Measurements from ENCODE around the gene LGMN. TPM values are rescaled to one million over a fixed set of nuclear protein-coding genes. Genes with fewer than 3 reads are reported as not detected.

LGMN gene
- total and polyA plus RNA-seq, 2 experiments from 2014 or later, result 130 to 169 TPM

GRCh38 chr14:92710001-92710341, 38.5 kb downstream of the LGMN start:
- Histone ChIP-seq H3K79me2 (no peaks in the 10 kb centered on the region), H4K20me1 (ENCODE audit: insufficient read depth, poor library complexity, severe bottlenecking) (no peaks in the 10 kb centered on the region), H3K36me3 (replicated peaks; ENCODE audit: insufficient read depth, low read depth) (no peaks in the 10 kb centered on the region), H3K9me2 (replicated peaks; ENCODE audit: insufficient read depth) (no peaks in the 10 kb centered on the region), H3K27ac (no peak overlapping the region), H3K4me2 (no peak overlapping the region), H3K27me3 (no peaks in the 10 kb centered on the region), H3K4me3 (no peak overlapping the region), H3K4me1 (ENCODE audit: insufficient read depth) (no peaks in the 10 kb centered on the region), H2AFZ (no peak overlapping the region), H3K9me3 (ENCODE audit: low read depth) (no peaks in the 10 kb centered on the region)
- WGBS (ENCODE audit: low lambda C conversion rate, missing lambda C conversion rate), result 96% methylated on average over 5 of the region's 5 CpGs
- no peak for DNase-seq (ENCODE audit: low spot score)
- TF ChIP-seq CTCF (IDR thresholded peaks at IDR 0.05; ENCODE audit: poor library complexity) (no peak), EZH2phosphoT487 (IDR thresholded peaks at IDR 0.05; ENCODE audit: low read depth, severe bottlenecking, unreplicated experiment) (no peak), EZH2 (IDR thresholded peaks at IDR 0.05; ENCODE audit: borderline replicate concordance) (no peak)

DNA sequence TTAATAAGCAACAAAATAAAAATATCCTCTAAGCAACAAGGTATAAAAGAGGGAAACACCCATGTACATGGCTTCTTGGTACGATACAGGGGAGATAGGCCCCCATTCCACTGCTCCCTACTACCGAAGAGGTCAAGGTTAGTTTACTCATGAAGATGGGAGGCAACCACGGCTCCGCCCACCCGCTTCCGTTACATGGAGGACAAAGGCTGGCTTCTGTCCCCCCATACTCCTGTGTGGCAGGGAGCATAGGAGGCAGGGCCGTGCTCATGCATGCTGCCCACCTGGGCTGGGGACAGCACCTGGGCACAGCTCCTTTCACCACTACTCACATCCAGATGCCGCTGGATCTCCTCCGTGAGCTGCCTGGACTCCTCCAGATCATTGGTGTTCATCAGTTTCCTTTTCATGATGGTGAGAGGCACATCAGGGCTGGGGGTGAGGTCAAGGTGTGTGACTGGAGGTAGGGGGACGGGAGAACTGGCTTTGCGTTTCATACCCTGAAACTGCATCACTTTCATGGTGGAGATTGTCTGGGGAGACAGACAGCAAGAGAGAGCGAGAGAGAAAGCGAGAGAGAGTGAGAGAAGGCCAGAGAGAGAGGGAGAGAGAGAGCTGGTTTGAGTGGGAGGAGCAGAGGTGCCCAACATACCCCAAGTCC, 39.0 kb downstream of the LGMN start:
- Histone ChIP-seq H3K79me2 (no peaks in the 10 kb centered on the region), H3K27ac (no peak overlapping the region), H2AFZ (no peak overlapping the region), H3K4me1 (ENCODE audit: insufficient read depth) (no peaks in the 10 kb centered on the region), H3K9me3 (ENCODE audit: low read depth) (no peaks in the 10 kb centered on the region), H3K27me3 (no peaks in the 10 kb centered on the region), H3K9me2 (replicated peaks; ENCODE audit: insufficient read depth) (no peaks in the 10 kb centered on the region), H3K4me3 (no peak overlapping the region), H4K20me1 (ENCODE audit: insufficient read depth, poor library complexity, severe bottlenecking) (no peaks in the 10 kb centered on the region), H3K4me2 (no peak overlapping the region), H3K36me3 (replicated peaks; ENCODE audit: insufficient read depth, low read depth) (no peaks in the 10 kb centered on the region)
- no peak for DNase-seq (ENCODE audit: low spot score)
- TF ChIP-seq EZH2phosphoT487 (IDR thresholded peaks at IDR 0.05; ENCODE audit: low read depth, severe bottlenecking, unreplicated experiment) (no peak), EZH2 (IDR thresholded peaks at IDR 0.05; ENCODE audit: borderline replicate concordance) (no peak), CTCF (IDR thresholded peaks at IDR 0.05; ENCODE audit: poor library complexity) (no peak)
- WGBS (ENCODE audit: low lambda C conversion rate, missing lambda C conversion rate), result 95% methylated on average over 13 of the region's 13 CpGs

GRCh38 chr14:92706386-92706785, 42.0 kb downstream of the LGMN start:
- no peaks in the 10 kb centered on the region for H3K9me2 ChIP-seq (replicated peaks; ENCODE audit: insufficient read depth)
- WGBS (ENCODE audit: low lambda C conversion rate, missing lambda C conversion rate), result 96% methylated on average over 15 of the region's 15 CpGs
- H2AFZ ChIP-seq, result no peak overlapping the region
- H3K9me3 ChIP-seq (ENCODE audit: low read depth), result no peaks in the 10 kb centered on the region
- no peak for TF ChIP-seq EZH2 (IDR thresholded peaks at IDR 0.05; ENCODE audit: borderline replicate concordance)
- TF ChIP-seq CTCF (IDR thresholded peaks at IDR 0.05; ENCODE audit: poor library complexity), result no peak
- TF ChIP-seq EZH2phosphoT487 (IDR thresholded peaks at IDR 0.05; ENCODE audit: low read depth, severe bottlenecking, unreplicated experiment), result no peak
- no peaks in the 10 kb centered on the region for H3K36me3 ChIP-seq (replicated peaks; ENCODE audit: insufficient read depth, low read depth)
- no peak for DNase-seq (ENCODE audit: low spot score)
- H3K27ac ChIP-seq, result no peak overlapping the region
- no peak overlapping the region for H3K4me3 ChIP-seq
- H3K79me2 ChIP-seq, result no peaks in the 10 kb centered on the region
- no peaks in the 10 kb centered on the region for H3K4me1 ChIP-seq (ENCODE audit: insufficient read depth)
- no peaks in the 10 kb centered on the region for H3K27me3 ChIP-seq
- no peak overlapping the region for H3K4me2 ChIP-seq
- no peaks in the 10 kb centered on the region for H4K20me1 ChIP-seq (ENCODE audit: insufficient read depth, poor library complexity, severe bottlenecking)

Data from hepatocyte (in vitro differentiated cells).